ENCODE measurements around the gene ELL. TPM values are rescaled to one million over a fixed set of nuclear protein-coding genes. Genes with fewer than 3 reads are reported as not detected.

ELL gene
- polyA plus RNA-seq, 1 donor from 2014 or later: 19.7 TPM

DNA sequence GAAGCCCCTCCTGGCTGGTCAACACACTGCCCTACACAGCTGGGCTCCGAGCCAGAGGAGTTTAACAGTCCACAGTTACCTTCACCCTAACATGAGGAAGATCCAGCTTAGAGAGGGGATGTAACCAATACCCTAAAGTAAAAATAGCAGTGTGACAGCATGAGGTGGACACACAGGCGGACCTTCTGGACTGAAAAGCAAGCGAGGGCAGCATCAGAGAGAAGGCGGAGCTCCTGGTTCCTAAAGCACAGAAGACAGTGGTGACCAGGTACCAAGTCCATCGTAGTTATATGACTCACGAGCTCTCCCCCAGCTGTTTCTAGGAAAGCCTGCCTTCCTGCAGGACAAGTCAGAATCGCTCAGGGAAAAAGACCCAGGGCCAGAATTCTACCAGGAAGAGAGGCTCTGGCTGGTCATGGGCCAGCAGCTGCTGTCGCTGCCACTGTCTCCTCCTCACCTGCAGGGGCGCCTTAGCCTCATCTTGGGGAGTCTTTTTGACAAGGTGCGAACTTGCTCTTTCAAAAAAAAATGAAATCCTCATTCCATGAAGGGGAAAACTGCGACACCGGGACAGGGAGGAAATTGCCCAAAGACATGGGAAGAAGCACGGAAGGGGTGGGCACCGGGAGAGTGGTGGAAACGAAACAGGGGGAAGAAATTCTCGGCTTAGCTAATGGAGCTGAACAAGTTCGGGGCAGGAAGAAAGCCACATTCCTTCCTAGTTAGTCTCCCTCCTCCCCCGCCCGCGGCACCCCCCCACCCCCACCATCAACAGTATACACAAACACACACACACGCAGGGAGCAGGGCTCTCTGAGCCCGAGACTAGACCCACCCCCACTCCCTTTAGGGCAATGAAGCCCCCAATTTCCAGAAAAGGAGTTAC, 1.7 kb downstream of the ELL start:
- Mint-ChIP-seq H3K4me1 (peaks cover 0 to 25% (median 19%) of the 10 kb centered on the region in 3 donors), H3K27me3 (no peaks in the 10 kb centered on the region), H3K36me3 (no peaks in the 10 kb centered on the region), H3K27ac (peak overlapping the region; percentile 88 to 99 (median 94)), H3K4me3 (peak overlapping the region; percentile 90 to 96 (median 92)), H3K9me3 (no peaks in the 10 kb centered on the region)

- Mint-ChIP-seq H3K9me3 (no peaks in the 10 kb centered on the region), H3K27me3 (no peaks in the 10 kb centered on the region)
Measured at GRCh38 chr19:18518639-18519038, 3.2 kb downstream of the ELL start.

DNA sequence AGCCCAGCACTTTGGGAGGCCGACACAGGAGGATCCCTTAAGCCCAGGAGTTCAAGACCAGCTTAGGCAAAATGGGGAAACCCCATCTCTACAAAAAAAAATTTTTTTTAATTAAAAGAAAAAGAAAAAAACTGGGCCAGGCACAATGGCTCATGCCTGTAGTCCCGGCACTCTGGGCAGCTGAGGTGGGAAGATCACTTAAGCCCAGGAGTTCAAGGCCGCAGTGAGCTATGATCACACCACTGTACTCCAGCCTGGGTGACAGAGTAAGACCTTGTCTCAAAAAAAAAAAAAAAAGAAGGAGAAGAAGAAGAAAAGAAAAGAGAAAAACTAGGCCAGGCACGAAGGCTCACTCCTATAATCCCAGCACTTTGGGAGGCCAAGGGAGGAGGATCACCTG, 4.3 kb downstream of the ELL start:
- no peaks in the 10 kb centered on the region for H3K27me3 Mint-ChIP-seq
- H3K4me3 Mint-ChIP-seq: peak overlapping the region in 1 of 4 donors; percentile 27

More at GRCh38 chr19:18518639-18519038, 3.2 kb downstream of the ELL start:
- Mint-ChIP-seq H3K36me3 (no peaks in the 10 kb centered on the region), H3K27ac (no peak overlapping the region), H3K4me1 (peaks cover 0 to 34% (median 23%) of the 10 kb centered on the region in 3 donors), H3K4me3 (peak overlapping the region in 2 of 4 donors; percentile 27 to 47)

GRCh38 chr19:18515959-18516358, 5.9 kb downstream of the ELL start:
- Mint-ChIP-seq H3K27ac (peak overlapping the region in 1 of 3 donors; percentile 53), H3K36me3 (no peaks in the 10 kb centered on the region)

More for the DNA sequence above, 4.3 kb downstream of the ELL start:
- Mint-ChIP-seq H3K4me1 (peaks cover 0 to 38% (median 27%) of the 10 kb centered on the region in 3 donors), H3K9me3 (no peaks in the 10 kb centered on the region), H3K27ac (peak overlapping the region in 1 of 3 donors; percentile 13), H3K36me3 (no peaks in the 10 kb centered on the region)

GRCh38 chr19:18514800-18515682, 6.8 kb downstream of the ELL start:
- Mint-ChIP-seq H3K27ac (no peak overlapping the region), H3K4me1 (peaks cover 0 to 30% (median 23%) of the 10 kb centered on the region in 3 donors), H3K27me3 (no peaks in the 10 kb centered on the region), H3K4me3 (peak overlapping the region in 2 of 4 donors; percentile 43 to 72), H3K36me3 (no peaks in the 10 kb centered on the region), H3K9me3 (no peaks in the 10 kb centered on the region)

More at GRCh38 chr19:18515959-18516358, 5.9 kb downstream of the ELL start:
- H3K4me3 Mint-ChIP-seq: no peak overlapping the region
- no peaks in the 10 kb centered on the region for H3K9me3 Mint-ChIP-seq
- H3K4me1 Mint-ChIP-seq: peaks cover 0 to 35% (median 27%) of the 10 kb centered on the region in 3 donors
- no peaks in the 10 kb centered on the region for H3K27me3 Mint-ChIP-seq

GRCh38 chr19:18513868-18514267, 8.0 kb downstream of the ELL start:
- Mint-ChIP-seq H3K4me1 (peaks cover 0 to 24% (median 20%) of the 10 kb centered on the region in 3 donors), H3K36me3 (no peaks in the 10 kb centered on the region), H3K9me3 (no peaks in the 10 kb centered on the region), H3K27ac (peak overlapping the region in 1 of 3 donors; percentile 31), H3K4me3 (no peak overlapping the region), H3K27me3 (no peaks in the 10 kb centered on the region)

DNA sequence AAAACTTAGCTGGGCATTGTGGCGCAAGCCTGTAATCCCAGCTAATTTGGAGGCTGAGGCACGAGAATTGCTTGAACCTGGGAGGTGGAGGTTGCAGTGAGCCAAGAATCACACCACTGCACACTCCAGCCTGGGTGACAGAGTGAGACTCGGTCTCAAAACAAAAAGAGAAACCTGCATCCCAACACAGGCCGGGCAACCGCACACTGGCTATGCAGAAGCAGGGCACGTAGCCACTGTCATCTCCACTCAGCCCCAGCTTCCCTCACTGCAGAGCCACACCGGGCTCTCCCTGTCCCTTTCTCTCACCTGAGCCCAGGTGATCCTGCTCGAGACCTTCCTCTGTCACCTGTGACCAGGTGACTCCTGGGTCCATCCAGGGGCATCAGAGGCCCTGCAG, 11.7 kb downstream of the ELL start:
- H3K27ac Mint-ChIP-seq: peak overlapping the region in 1 of 3 donors; percentile 57
- H3K36me3 Mint-ChIP-seq: no peaks in the 10 kb centered on the region
- H3K27me3 Mint-ChIP-seq: no peaks in the 10 kb centered on the region
- peaks cover 8 to 29% (median 25%) of the 10 kb centered on the region in 3 donors for H3K4me1 Mint-ChIP-seq
- no peak overlapping the region for H3K4me3 Mint-ChIP-seq
- no peaks in the 10 kb centered on the region for H3K9me3 Mint-ChIP-seq

DNA sequence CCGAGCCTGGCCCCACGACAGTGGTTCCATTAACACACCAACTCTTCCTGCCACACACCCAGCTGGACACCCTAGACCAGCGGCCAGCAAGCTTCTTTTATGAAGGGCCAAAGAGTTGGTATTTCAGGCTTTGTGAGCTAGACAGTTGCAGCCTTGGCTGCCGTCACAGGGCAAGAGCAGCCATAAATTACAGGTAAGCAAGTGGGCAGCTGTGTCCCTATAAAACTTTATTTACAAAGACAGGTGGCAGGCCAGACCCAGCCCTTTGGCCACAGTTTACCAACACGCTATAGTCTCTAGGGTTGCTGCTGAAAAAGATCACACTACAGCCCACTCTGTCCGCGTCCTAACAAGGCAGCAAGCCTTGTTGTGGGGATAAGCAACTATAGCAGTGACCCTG, 13.3 kb downstream of the ELL start:
- Mint-ChIP-seq H3K4me3 (no peak overlapping the region), H3K36me3 (no peaks in the 10 kb centered on the region), H3K27me3 (no peaks in the 10 kb centered on the region), H3K27ac (no peak overlapping the region), H3K4me1 (peaks cover 9 to 32% (median 20%) of the 10 kb centered on the region in 3 donors), H3K9me3 (no peaks in the 10 kb centered on the region)

GRCh38 chr19:18507727-18508440, 14.0 kb downstream of the ELL start:
- H3K36me3 Mint-ChIP-seq: no peaks in the 10 kb centered on the region
- H3K27me3 Mint-ChIP-seq: no peaks in the 10 kb centered on the region
- no peaks in the 10 kb centered on the region for H3K9me3 Mint-ChIP-seq
- H3K4me1 Mint-ChIP-seq: peaks cover 13 to 33% (median 23%) of the 10 kb centered on the region in 3 donors
- no peak overlapping the region for H3K27ac Mint-ChIP-seq
- peak overlapping the region in 1 of 4 donors; percentile 81 for H3K4me3 Mint-ChIP-seq

GRCh38 chr19:18507021-18507726, 14.7 kb downstream of the ELL start:
- H3K4me3 Mint-ChIP-seq: peak overlapping the region in 2 of 4 donors; percentile 30 to 81
- H3K4me1 Mint-ChIP-seq: peaks cover 20 to 39% (median 25%) of the 10 kb centered on the region in 3 donors
- no peaks in the 10 kb centered on the region for H3K27me3 Mint-ChIP-seq
- H3K36me3 Mint-ChIP-seq: no peaks in the 10 kb centered on the region
- no peaks in the 10 kb centered on the region for H3K9me3 Mint-ChIP-seq
- peak overlapping the region in 2 of 3 donors; percentile 39 to 91 for H3K27ac Mint-ChIP-seq

DNA sequence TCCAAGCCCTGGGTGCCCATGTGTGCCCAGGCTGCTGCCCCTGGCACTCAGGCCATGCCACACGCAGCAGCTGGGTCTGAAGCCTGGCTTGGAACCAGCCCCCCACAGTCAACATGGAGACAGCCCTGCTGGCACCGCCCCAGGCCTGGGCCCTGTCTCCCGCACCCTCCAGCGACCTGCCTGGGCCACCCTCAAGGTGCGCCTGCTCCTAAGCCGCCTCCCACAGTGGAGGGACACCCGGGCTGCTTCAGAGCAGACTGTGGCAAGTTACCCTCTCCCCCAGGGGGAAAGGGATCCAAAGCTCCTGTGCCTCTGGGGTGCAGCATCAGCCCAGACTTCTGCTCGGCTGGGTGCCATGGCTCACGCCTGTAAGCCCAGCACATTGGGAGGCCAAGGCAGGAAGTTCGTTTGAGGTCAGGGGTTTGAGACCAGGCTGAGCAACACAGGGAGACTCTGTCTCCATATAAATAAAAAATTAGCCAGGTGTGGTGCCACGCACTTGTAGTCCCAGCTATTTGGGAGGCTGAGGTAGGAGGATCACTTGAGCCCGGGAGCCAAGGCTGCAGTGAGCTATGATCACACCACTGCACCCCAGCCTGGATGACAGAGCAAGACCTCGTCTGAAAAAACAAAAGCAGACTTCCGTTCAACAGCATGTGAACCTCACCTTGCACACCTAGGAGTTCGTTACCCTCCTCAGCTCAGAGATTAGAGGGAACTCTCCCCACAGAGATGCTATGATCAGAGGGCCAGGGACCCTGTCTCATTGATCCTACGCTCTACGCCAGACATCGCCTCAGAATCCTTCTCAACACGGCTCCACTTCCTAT, 15.6 kb downstream of the ELL start:
- no peaks in the 10 kb centered on the region for H3K36me3 Mint-ChIP-seq
- peaks cover 20 to 44% (median 28%) of the 10 kb centered on the region in 3 donors for H3K4me1 Mint-ChIP-seq
- H3K9me3 Mint-ChIP-seq: no peaks in the 10 kb centered on the region
- H3K4me3 Mint-ChIP-seq: peak overlapping the region in 1 of 4 donors; percentile 30
- H3K27ac Mint-ChIP-seq: peak overlapping the region in 1 of 3 donors; percentile 91
- no peaks in the 10 kb centered on the region for H3K27me3 Mint-ChIP-seq

- peak overlapping the region in 1 of 4 donors; percentile 63 for H3K4me3 Mint-ChIP-seq
- H3K27me3 Mint-ChIP-seq: no peaks in the 10 kb centered on the region
- H3K27ac Mint-ChIP-seq: peak overlapping the region in 1 of 3 donors; percentile 72
- no peaks in the 10 kb centered on the region for H3K9me3 Mint-ChIP-seq
- peaks cover 31 to 56% (median 35%) of the 10 kb centered on the region in 3 donors for H3K4me1 Mint-ChIP-seq
- no peaks in the 10 kb centered on the region for H3K36me3 Mint-ChIP-seq
Measured at GRCh38 chr19:18504886-18505610, 16.8 kb downstream of the ELL start.
